HG03066 (cell line): ENCODE data around the gene SLMAP.

ENCODE experiments used
- ATAC-seq: cut with Tn5 transposase; IDR thresholded peaks from one replicate; pipeline ENCODE4 v1.9.1; 2021; ENCODE audit warnings: low read depth; ENCODE audit not compliant: unreplicated experiment

SLMAP gene

GRCh38 chr3:57821765-57822164, 65.7 kb downstream of the SLMAP start:
- no peak for ATAC-seq

- ATAC-seq: no peak
Measured at GRCh38 chr3:57822686-57823085, 66.6 kb downstream of the SLMAP start.

- ATAC-seq: no peak
Measured at GRCh38 chr3:57825116-57825515, 69.0 kb downstream of the SLMAP start.

GRCh38 chr3:57826245-57826951, 70.3 kb downstream of the SLMAP start:
- ATAC-seq: no peak

- no peak for ATAC-seq
Measured at GRCh38 chr3:57826952-57827723, 71.0 kb downstream of the SLMAP start.

GRCh38 chr3:57827757-57828156, 71.6 kb downstream of the SLMAP start:
- ATAC-seq: no peak

GRCh38 chr3:57832486-57832885, 76.4 kb downstream of the SLMAP start:
- ATAC-seq: no peak

GRCh38 chr3:57832900-57833313, 76.8 kb downstream of the SLMAP start:
- ATAC-seq: no peak

GRCh38 chr3:57833763-57834162, 77.7 kb downstream of the SLMAP start:
- ATAC-seq: no peak

GRCh38 chr3:57837686-57838085, 81.6 kb downstream of the SLMAP start:
- ATAC-seq: no peak

- no peak for ATAC-seq
Measured at GRCh38 chr3:57838627-57839026, 82.5 kb downstream of the SLMAP start.

GRCh38 chr3:57840473-57840872, 84.4 kb downstream of the SLMAP start:
- no peak for ATAC-seq

GRCh38 chr3:57841818-57842217, 85.7 kb downstream of the SLMAP start:
- no peak for ATAC-seq

GRCh38 chr3:57848177-57848738, 92.1 kb downstream of the SLMAP start:
- no peak for ATAC-seq

GRCh38 chr3:57851304-57851703, 95.2 kb downstream of the SLMAP start:
- ATAC-seq: no peak

- ATAC-seq: no peak
Measured at GRCh38 chr3:57852896-57853295, 96.8 kb downstream of the SLMAP start.

- no peak for ATAC-seq
Measured at GRCh38 chr3:57855281-57855680, 99.2 kb downstream of the SLMAP start.

- ATAC-seq: no peak
Measured at GRCh38 chr3:57855943-57856342, 99.8 kb downstream of the SLMAP start.

GRCh38 chr3:57856675-57857074, 100.6 kb downstream of the SLMAP start:
- ATAC-seq: no peak

- no peak for ATAC-seq
Measured at GRCh38 chr3:57862894-57863293, 106.8 kb downstream of the SLMAP start.

- no peak for ATAC-seq
Measured at GRCh38 chr3:57863380-57863779, 107.3 kb downstream of the SLMAP start.

GRCh38 chr3:57864853-57865252, 108.7 kb downstream of the SLMAP start:
- ATAC-seq: no peak
